HG02970 (cell line): Measurements from ENCODE around the gene STX2.
"Not testable (repeated sequence)": the region's sequence is repeated elsewhere in the genome, so short reads cannot be mapped to it uniquely, and the experiment has no call there.

Source experiments
- ATAC-seq: cut with Tn5 transposase; IDR thresholded peaks from one replicate; pipeline ENCODE4 v1.9.1; 2021; ENCODE audit warnings: mild to moderate bottlenecking, moderate library complexity, moderate number of reproducible peaks; ENCODE audit not compliant: unreplicated experiment, low FRiP score

Gene STX2

GRCh38 chr12:130838951-130839769, at the start of gene STX2:
Gene STX2 (minus strand): TSS chr12:130839250. CDS start chr12:130839099, 151 bp downstream.
- ATAC-seq: peak; percentile 89

DNA sequence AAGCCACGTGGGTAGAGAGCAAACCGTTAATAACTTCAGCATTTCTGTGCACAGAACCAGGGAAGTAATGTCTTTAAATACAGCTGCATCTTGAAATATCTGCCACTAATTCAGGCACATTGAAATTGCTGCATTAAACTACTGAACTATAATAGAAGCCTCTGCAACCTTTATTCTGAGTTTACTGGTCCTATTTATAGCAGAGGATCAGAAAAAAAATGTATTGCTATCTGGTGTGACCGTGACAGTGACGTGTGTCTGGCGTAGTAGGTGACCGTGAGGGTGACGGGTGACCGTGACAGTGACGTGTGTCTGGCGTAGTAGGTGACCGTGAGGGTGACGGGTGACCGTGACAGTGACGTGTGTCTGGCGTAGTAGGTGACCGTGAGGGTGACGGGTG, 48.1 kb upstream of the STX2 start:
- not testable (repeated sequence) for ATAC-seq

GRCh38 chr12:130881548-130881947, 42.5 kb upstream of the STX2 start:
- ATAC-seq: no peak

GRCh38 chr12:130881046-130881445, 42.0 kb upstream of the STX2 start:
- no peak for ATAC-seq

DNA sequence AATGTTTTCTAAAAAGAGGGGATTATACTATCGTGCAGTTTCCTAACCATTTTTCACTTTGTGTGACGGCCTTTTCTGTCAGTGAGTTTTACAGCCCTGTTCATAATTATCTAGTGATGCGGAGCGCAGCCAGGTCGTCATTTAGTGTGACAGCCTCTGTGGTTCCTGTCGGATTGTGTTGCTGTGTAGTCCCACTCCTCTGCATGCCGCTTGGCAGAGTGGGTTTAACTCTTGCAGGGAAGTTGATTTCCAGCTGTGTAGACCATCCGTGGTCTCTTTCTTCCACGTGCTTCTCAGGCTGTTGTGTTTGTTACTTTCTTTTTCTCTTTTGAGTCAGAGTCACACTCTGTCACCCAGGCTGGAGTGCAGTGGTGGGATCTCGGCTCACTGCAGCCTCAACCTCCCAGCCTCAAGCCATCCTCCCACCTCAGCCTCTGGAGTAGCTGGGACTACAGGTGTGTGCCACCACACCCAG, 41.4 kb upstream of the STX2 start:
- ATAC-seq: no peak

GRCh38 chr12:130879781-130880389, 40.8 kb upstream of the STX2 start:
- no peak for ATAC-seq

DNA sequence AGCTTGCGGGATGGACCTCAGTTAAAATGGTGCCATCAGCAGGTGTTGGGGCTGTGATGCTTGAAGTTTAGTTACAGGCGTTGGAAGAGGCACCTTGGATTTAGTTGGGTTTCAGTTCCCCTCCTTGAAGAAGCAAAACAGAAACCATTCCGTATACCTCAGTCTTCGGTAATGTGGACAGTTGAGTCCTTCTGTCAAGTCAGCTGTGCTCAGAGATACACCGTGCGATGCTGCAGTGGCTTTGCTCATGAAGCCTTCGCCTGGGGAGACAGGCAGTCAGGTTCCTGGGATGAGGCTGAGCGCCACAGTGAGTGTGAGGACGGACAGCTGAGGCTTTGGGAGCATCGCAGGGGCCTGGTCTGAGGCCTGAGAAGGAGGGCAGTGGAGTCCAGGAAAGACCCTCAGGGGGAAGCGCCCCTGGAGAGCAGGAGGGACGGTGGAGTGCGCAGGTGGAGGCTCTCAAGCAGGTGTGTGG, 40.2 kb upstream of the STX2 start:
- peak; percentile 70 for ATAC-seq

- ATAC-seq: no peak
Observed at GRCh38 chr12:130878193-130879185, 39.4 kb upstream of the STX2 start.

- no peak for ATAC-seq
Observed at GRCh38 chr12:130877333-130877732, 38.3 kb upstream of the STX2 start.

- no peak for ATAC-seq
Observed at GRCh38 chr12:130876758-130877157, 37.7 kb upstream of the STX2 start.

DNA sequence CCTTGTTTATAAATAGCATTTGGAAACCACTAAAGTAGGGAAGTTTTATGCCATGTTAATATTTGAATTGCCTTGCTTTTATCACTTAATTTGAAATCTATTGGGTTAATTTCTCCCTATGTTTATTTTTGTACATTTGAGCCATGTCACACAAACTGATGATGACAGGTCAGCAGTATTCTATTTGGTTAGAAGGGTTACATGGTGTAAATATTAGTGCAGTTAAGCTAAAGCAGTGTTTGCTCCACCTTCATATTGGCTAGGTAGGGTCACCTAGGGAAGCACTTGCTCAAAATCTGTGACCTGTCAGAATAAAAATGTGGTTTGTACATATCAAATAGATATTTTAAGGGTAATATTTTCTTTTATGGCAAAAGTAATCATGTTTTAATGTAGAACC, 37.2 kb upstream of the STX2 start:
- no peak for ATAC-seq

DNA sequence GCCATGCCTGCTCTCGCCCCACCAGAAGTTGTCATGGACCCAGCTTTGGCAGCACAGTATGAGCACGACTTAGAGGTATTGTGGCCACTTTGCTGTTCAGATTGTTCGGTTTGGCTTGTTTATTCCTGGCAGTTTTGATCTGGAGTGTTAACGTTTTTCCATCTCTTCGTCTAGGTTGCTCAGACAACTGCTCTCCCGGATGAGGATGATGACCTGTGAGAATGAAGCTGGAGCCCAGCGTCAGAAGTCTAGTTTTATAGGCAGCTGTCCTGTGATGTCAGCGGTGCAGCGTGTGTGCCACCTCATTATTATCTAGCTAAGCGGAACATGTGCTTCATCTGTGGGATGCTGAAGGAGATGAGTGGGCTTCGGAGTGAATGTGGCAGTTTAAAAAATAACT, 36.7 kb upstream of the STX2 start:
- not testable (repeated sequence) for ATAC-seq

DNA sequence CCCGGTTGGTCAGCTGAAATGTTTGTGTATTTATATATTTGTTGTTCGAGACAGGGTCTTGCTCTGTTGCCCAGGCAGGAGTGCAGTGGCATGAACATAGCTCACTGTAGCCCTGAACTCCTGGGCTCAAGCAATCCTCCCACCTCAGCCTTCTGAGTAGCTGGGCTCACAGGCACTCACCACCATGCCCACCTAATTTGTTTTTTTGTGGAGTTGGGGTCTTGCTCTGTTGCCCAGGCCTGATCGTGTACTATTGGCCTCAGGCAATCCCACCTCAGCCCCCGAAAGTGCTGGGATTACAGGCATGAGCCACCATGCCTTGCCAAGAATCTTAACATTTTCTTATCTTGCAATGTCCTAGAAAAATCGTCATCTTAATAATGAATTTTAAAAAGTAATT, 36.1 kb upstream of the STX2 start:
- no peak for ATAC-seq

GRCh38 chr12:130874696-130875095, 35.6 kb upstream of the STX2 start:
- ATAC-seq: no peak

- no peak for ATAC-seq
Observed at GRCh38 chr12:130873825-130874224, 34.8 kb upstream of the STX2 start.

GRCh38 chr12:130873106-130873795, 34.2 kb upstream of the STX2 start:
- ATAC-seq: no peak

GRCh38 chr12:130872179-130873096, 33.4 kb upstream of the STX2 start:
- ATAC-seq: peak; percentile 36

GRCh38 chr12:130871286-130872178, 32.5 kb upstream of the STX2 start, which contains the start of gene RAN:
Gene RAN (plus strand): TSS chr12:130872066. CDS start chr12:130872594, 528 bp downstream.
- peak; percentile 82 for ATAC-seq
